ENCODE data around the gene TMEFF2.

Gene TMEFF2

GRCh38 chr2:191957996-191958860, 236.5 kb downstream of the TMEFF2 start:
- DNase-seq, result peak in 1 of 3 donors; percentile 0

- peak; percentile 5 to 63 (median 47) for DNase-seq
These were observed 240.3 kb downstream of the TMEFF2 start for GRCh38 chr2:191954451-191954850.

GRCh38 chr2:191952515-191953270, 242.0 kb downstream of the TMEFF2 start:
- no peak for DNase-seq

- DNase-seq, result no peak
These were observed 242.9 kb downstream of the TMEFF2 start for GRCh38 chr2:191951832-191952231.

GRCh38 chr2:191951376-191951775, 243.4 kb downstream of the TMEFF2 start:
- peak; percentile 18 to 49 (median 36) for DNase-seq

- DNase-seq, result peak; percentile 30 to 52 (median 42)
These were observed 244.4 kb downstream of the TMEFF2 start for GRCh38 chr2:191950132-191950874.

GRCh38 chr2:191947235-191947634, 247.5 kb downstream of the TMEFF2 start:
- DNase-seq, result no peak

GRCh38 chr2:191946471-191947182, 248.1 kb downstream of the TMEFF2 start:
- DNase-seq, result peak; percentile 46 to 57 (median 53)

GRCh38 chr2:191945623-191946022, 249.1 kb downstream of the TMEFF2 start:
- DNase-seq, result no peak

- no peak for DNase-seq
These were observed 252.0 kb downstream of the TMEFF2 start for GRCh38 chr2:191942739-191943103.

GRCh38 chr2:191942090-191942738, 252.5 kb downstream of the TMEFF2 start:
- no peak for DNase-seq

- DNase-seq, result no peak
These were observed 253.3 kb downstream of the TMEFF2 start for GRCh38 chr2:191941376-191941929.

GRCh38 chr2:191938779-191939178, 256.0 kb downstream of the TMEFF2 start:
- DNase-seq, result no peak

GRCh38 chr2:191936882-191937405, 257.8 kb downstream of the TMEFF2 start:
- DNase-seq, result no peak

- no peak for DNase-seq
These were observed 259.5 kb downstream of the TMEFF2 start for GRCh38 chr2:191935247-191935646.

- peak; percentile 28 to 69 (median 49) for DNase-seq
These were observed 261.2 kb downstream of the TMEFF2 start for GRCh38 chr2:191933307-191934105.

- DNase-seq, result no peak
These were observed 262.4 kb downstream of the TMEFF2 start for GRCh38 chr2:191932286-191932685.

GRCh38 chr2:191931329-191931728, 263.4 kb downstream of the TMEFF2 start:
- DNase-seq, result no peak

- no peak for DNase-seq
These were observed 264.5 kb downstream of the TMEFF2 start for GRCh38 chr2:191930205-191930604.

GRCh38 chr2:191929288-191929687, 265.4 kb downstream of the TMEFF2 start:
- no peak for DNase-seq

- peak; percentile 30 to 53 (median 43) for DNase-seq
These were observed 266.7 kb downstream of the TMEFF2 start for GRCh38 chr2:191927991-191928390.

Data from suppressor macrophage treated with lipopolysaccharide for 1 hour (primary cell).